B cell (primary cell): ENCODE measurements around the gene ING4. TPM values are rescaled to one million over a fixed set of nuclear protein-coding genes. Genes with fewer than 3 reads are reported as not detected.
A peak's percentile ranks its signal among the peaks of the same experiment; 100 is the strongest.

Source experiments
- ATAC-seq: fragments of 200-7000 bp; cut with Tn5 transposase; one replicate; pipeline ENCODE4 v1.10.0; 2021; ENCODE audit warnings: low read depth, mild to moderate bottlenecking, moderate number of reproducible peaks, moderate library complexity
- CTCF ChIA-PET: fragments of 350-600 bp; sonication (Branson Sonifier 250); formaldehyde crosslinking; loops from one replicate; lab custom pipeline; 2021; ENCODE audit warnings: antibody characterized with exemption, inconsistent platforms; lab: Charles Lee
- POLR2A ChIA-PET: fragments of 350-600 bp; sonication (Branson Sonifier 250); formaldehyde crosslinking; loops from one replicate; lab custom pipeline; 2021; ENCODE audit warnings: antibody characterized with exemption; lab: Charles Lee
- DNase-seq: peaks from one replicate; pipeline ENCODE4 v3.0.0; 2013
- H2AFZ ChIP-seq: 2 replicates; pipeline ENCODE4 v1.6.1; 2012; ENCODE audit warnings: mild to moderate bottlenecking, low read depth, low read length; ENCODE audit not compliant: insufficient read depth, poor library complexity, severe bottlenecking
- H3K27ac ChIP-seq, 2 donors: 1 replicate in 1 of 2; 2 replicates in 1 of 2; pipeline ENCODE4 v1.5.1; 2012 to 2013; ENCODE audit warnings: low read length in 2 of 2, mild to moderate bottlenecking in 2 of 2, moderate library complexity in 1 of 2
- H3K27me3 ChIP-seq, 4 experiments: fragments of 200-600 bp in 1 of 4; sonication (generic) in 1 of 4; replicated peaks in 1 of 4; 1 replicate in 2 of 4; 2 replicates in 2 of 4; pipeline versions ENCODE4 v1.6.1 to v1.7.0; 2013 to 2016; ENCODE audit warnings: low read length in 3 of 4, mild to moderate bottlenecking in 2 of 4, mixed read lengths in 1 of 4, moderate library complexity in 1 of 4; ENCODE audit not compliant: insufficient read depth in 4 of 4, control insufficient read depth in 3 of 4; ENCODE audit errors: control extremely low read depth in 1 of 4
- H3K36me3 ChIP-seq, 2 experiments: replicated peaks in 1 of 2; 1 replicate in 1 of 2; 2 replicates in 1 of 2; pipeline versions ENCODE4 v1.6.1 to v1.7.1; 2013; ENCODE audit warnings: low read length in 1 of 2; ENCODE audit not compliant: insufficient read depth in 2 of 2, control insufficient read depth in 1 of 2; ENCODE audit errors: control extremely low read depth in 1 of 2, extremely low read depth in 1 of 2
- H3K4me1 ChIP-seq, 2 donors: fragments of 200-600 bp in 1 of 2; sonication (generic) in 1 of 2; 1 replicate in 1 of 2; 2 replicates in 1 of 2; pipeline versions ENCODE4 v1.5.1 to v1.6.1; 2013 to 2017; ENCODE audit warnings: low read length in 2 of 2; ENCODE audit not compliant: control insufficient read depth in 2 of 2, insufficient read depth in 2 of 2
- H3K4me2 ChIP-seq: replicated peaks from 2 replicates; pipeline ENCODE3; 2012; ENCODE audit warnings: mild to moderate bottlenecking, low read depth, low read length; ENCODE audit not compliant: poor library complexity, severe bottlenecking
- H3K4me3 ChIP-seq, 5 experiments: fragments of 200-600 bp in 1 of 5; sonication (generic) in 1 of 5; 1 replicate in 3 of 5; 2 replicates in 2 of 5; pipeline versions ENCODE4 v1.5.1 to v1.7.0; 2011 to 2016; ENCODE audit warnings: low read length in 4 of 5, mild to moderate bottlenecking in 4 of 5, low read depth in 2 of 5, control low read depth in 1 of 5, moderate library complexity in 1 of 5; ENCODE audit not compliant: insufficient read depth in 1 of 5; ENCODE audit errors: control extremely low read depth in 1 of 5, extremely low read depth in 1 of 5
- H3K79me2 ChIP-seq: fragments of 200-600 bp; sonication (generic); one replicate; pipeline ENCODE4 v1.6.0; 2016; ENCODE audit warnings: low read length; ENCODE audit not compliant: control insufficient read depth, insufficient read depth
- H3K9ac ChIP-seq: fragments of 200-600 bp; sonication (generic); 2 replicates; pipeline ENCODE4 v1.6.1; 2017; ENCODE audit warnings: mild to moderate bottlenecking, low read length, moderate library complexity
- H3K9me3 ChIP-seq, 3 donors: one replicate each; pipeline versions ENCODE4 v1.6.1 to v1.7.1; 2013; ENCODE audit warnings: low read length in 2 of 3; ENCODE audit not compliant: control insufficient read depth in 2 of 3, insufficient read depth in 1 of 3; ENCODE audit errors: control extremely low read depth in 1 of 3
- H4K20me1 ChIP-seq: 2 replicates; pipeline ENCODE4 v1.6.0; 2012; ENCODE audit warnings: mild to moderate bottlenecking, low read length; ENCODE audit not compliant: insufficient read depth, control insufficient read depth, poor library complexity, severe bottlenecking
- H3K27ac Mint-ChIP-seq: one replicate; pipeline ENCODE4 v1.8.0; 2021; ENCODE audit warnings: mixed read lengths
- H3K27me3 Mint-ChIP-seq: one replicate; pipeline ENCODE4 v1.8.0; 2021; ENCODE audit warnings: mixed read lengths
- H3K4me1 Mint-ChIP-seq: one replicate; pipeline ENCODE4 v1.8.0; 2021; ENCODE audit warnings: mixed read lengths
- H3K4me3 Mint-ChIP-seq: one replicate; pipeline ENCODE4 v1.8.0; 2021; ENCODE audit warnings: mixed read lengths
- H3K9me3 Mint-ChIP-seq: one replicate; pipeline ENCODE4 v1.8.0; 2022; ENCODE audit warnings: mixed read lengths; ENCODE audit not compliant: insufficient read depth
- CTCF ChIP-seq: fragments of 200-600 bp; IDR thresholded peaks from one replicate; pipeline ENCODE4 v1.8.0; 2022; ENCODE audit warnings: antibody characterized with exemption, mild to moderate bottlenecking
- EZH2 ChIP-seq: IDR thresholded peaks from 2 replicates; pipeline ENCODE4 v1.6.1; 2012; ENCODE audit warnings: borderline replicate concordance, low read depth, mild to moderate bottlenecking, moderate library complexity, low read length; ENCODE audit not compliant: insufficient read depth, poor library complexity, severe bottlenecking
- WGBS: methylation state at CpG from one replicate; pipeline ENCODE4 v1.1.5; 2013; ENCODE audit warnings: missing lambda C conversion rate; ENCODE audit not compliant: insufficient coverage; 5-methylcytosine and 5-hydroxymethylcytosine counted together
- intact Hi-C: fragments of 100-400 bp; cut with micrococcal nuclease; formaldehyde crosslinking; loops from one replicate; pipeline ENCODE4 v1.10.0; 2022
- polyA plus RNA-seq: library from polyadenylated mRNA; depleted of rRNA; stranded (reverse); fragments of >200 nt; gene quantifications from 2 replicates; pipeline ENCODE4 v1.2.3, GENCODE V29; 2012
- total RNA-seq, 2 donors: library from RNA; stranded (reverse); fragments of 120-200 nt in 1 of 2; gene quantifications; 1 replicate in 1 of 2; 2 replicates in 1 of 2; pipeline versions ENCODE4 v1.2.3 to v1.2.4, GENCODE V29; 2013 to 2022

Gene ING4
- total and polyA plus RNA-seq, 2 donors (not counting 1 experiment from before 2014, with no cell fraction given) = 81.1 to 110 TPM

- Histone ChIP-seq H3K36me3 (peaks cover 2 to 34% of the 10 kb centered on the region in 2 experiments), H4K20me1 (peaks cover 61% of the 10 kb centered on the region), H2AFZ (no peak overlapping the region), H3K79me2 (peaks cover 62% of the 10 kb centered on the region), H3K27ac (peak overlapping the region; percentile 90 to 95), H3K9me3 (no peaks in the 10 kb centered on the region), H3K27me3 (no peaks in the 10 kb centered on the region), H3K4me3 (peak overlapping the region; percentile 26 to 94 (median 90)), H3K4me1 (peaks cover 40 to 51% of the 10 kb centered on the region in 2 donors), H3K4me2 (peak overlapping the region; percentile 98), H3K9ac (peak overlapping the region; percentile 85)
- WGBS = 1% methylated on average over 15 of the region's 18 CpGs
- intact Hi-C loops = loop anchor here (1.0 to 2.0 kb wide), 4 partner anchors 30 to 147 kb away; partner anchors contain the start of genes IFFO1, LPAR5, MLF2 and NOP2
- H3K9me3 Mint-ChIP-seq = no peaks in the 10 kb centered on the region
- ChIA-PET POLR2A (interaction anchor here (0.5 to 1.8 kb wide), 9 partner anchors 7 to 322 kb away, joined by 3 to 7 read pairs (median 4); partner anchors contain the start of genes LPAR5 and ZNF384), CTCF (interaction anchor here (0.7 to 2.5 kb wide), 6 partner anchors 9 to 245 kb away, joined by 3 to 11 read pairs (median 3); partner anchors contain the start of genes CDCA3 and NOP2)
- H3K27ac Mint-ChIP-seq = no peak overlapping the region
- no peaks in the 10 kb centered on the region for H3K27me3 Mint-ChIP-seq
- DNase-seq (peak; percentile 39), ATAC-seq (peak; percentile 3)
- peaks cover 42% of the 10 kb centered on the region for H3K4me1 Mint-ChIP-seq
- no peak overlapping the region for H3K4me3 Mint-ChIP-seq
- TF ChIP-seq EZH2 (no peak), CTCF (no peak)
Measured at GRCh38 chr12:6605421-6606330, 57.2 kb downstream of the ING4 start.
